ENCODE measurements around the gene IL24. TPM values are rescaled to one million over a fixed set of nuclear protein-coding genes. Genes with fewer than 3 reads are reported as not detected.
A peak's percentile ranks its signal among the peaks of the same experiment; 100 is the strongest.
"Not testable (repeated sequence)": the region's sequence is repeated elsewhere in the genome, so short reads cannot be mapped to it uniquely, and the experiment has no call there.

Gene IL24, protein sequence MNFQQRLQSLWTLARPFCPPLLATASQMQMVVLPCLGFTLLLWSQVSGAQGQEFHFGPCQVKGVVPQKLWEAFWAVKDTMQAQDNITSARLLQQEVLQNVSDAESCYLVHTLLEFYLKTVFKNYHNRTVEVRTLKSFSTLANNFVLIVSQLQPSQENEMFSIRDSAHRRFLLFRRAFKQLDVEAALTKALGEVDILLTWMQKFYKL
- total RNA-seq, result not detected

GRCh38 chr1:206897175-206897574, at the start of gene IL24:
Gene IL24, plus strand, starts transcription at chr1:206897443. Its CDS starts 390 bp downstream, at chr1:206897833.
- H3K4me1 Mint-ChIP-seq, result peaks cover 25% of the 10 kb centered on the region
- ChIA-PET CTCF (interaction anchor here (1.0 to 2.4 kb wide), 8 partner anchors 9 to 234 kb away, joined by 3 to 13 read pairs (median 4); no protein-coding TSS in a partner anchor), POLR2A (no interaction called here)
- H3K27me3 Mint-ChIP-seq, result no peaks in the 10 kb centered on the region
- H3K9me3 Mint-ChIP-seq, result no peaks in the 10 kb centered on the region
- peaks cover 8% of the 10 kb centered on the region for H3K36me3 Mint-ChIP-seq (ENCODE audit: low read depth)
- no peak for DNase-seq
- peak within 1 kb of the TSS; percentile 16 for H3K27ac Mint-ChIP-seq
- no peak within 1 kb of the TSS for H3K4me3 Mint-ChIP-seq

DNA sequence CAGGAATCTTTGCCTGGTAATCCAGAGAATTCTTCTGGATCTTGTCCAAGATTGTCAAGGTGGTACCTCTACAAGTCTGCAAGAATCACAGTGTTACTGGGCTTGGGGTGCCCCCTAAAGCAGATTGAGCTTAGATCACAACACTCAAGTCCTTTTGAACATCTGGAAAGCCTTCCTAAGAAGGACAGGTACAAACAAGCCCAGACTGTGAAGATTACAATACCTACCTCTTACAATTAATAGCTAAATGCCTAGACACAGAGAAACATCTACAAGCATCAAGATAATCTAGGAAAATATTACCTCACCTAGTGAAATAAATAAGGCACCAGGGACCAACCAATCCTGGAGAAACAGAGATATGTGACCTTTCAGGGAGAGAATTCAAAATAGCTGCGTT, 49.3 kb upstream of the IL24 start:
- CTCF ChIA-PET, result interaction anchor here (0.9 to 1.8 kb wide), 6 partner anchors 9 to 64 kb away, joined by 3 to 9 read pairs (median 4); partner anchors contain the start of gene IL20
- Mint-ChIP-seq H3K9me3 (peaks cover 5% of the 10 kb centered on the region), H3K4me1 (no peaks in the 10 kb centered on the region), H3K4me3 (no peak overlapping the region), H3K27ac (no peak overlapping the region), H3K36me3 (ENCODE audit: low read depth) (peaks cover 5% of the 10 kb centered on the region), H3K27me3 (peaks cover 40% of the 10 kb centered on the region)
- POLR2A ChIA-PET, result interaction anchor here (0.6 kb wide), 1 partner anchor 31 kb away, joined by 3 read pairs; no protein-coding TSS in a partner anchor
- DNase-seq, result no peak

- H3K4me1 Mint-ChIP-seq, result no peaks in the 10 kb centered on the region
- H3K9me3 Mint-ChIP-seq, result peaks cover 12% of the 10 kb centered on the region
- no peak overlapping the region for H3K4me3 Mint-ChIP-seq
- peaks cover 44% of the 10 kb centered on the region for H3K27me3 Mint-ChIP-seq
- H3K36me3 Mint-ChIP-seq (ENCODE audit: low read depth), result peaks cover 5% of the 10 kb centered on the region
- ChIA-PET CTCF (no interaction called here), POLR2A (interaction anchor here (0.6 kb wide), 1 partner anchor 58 kb away, joined by 6 read pairs; no protein-coding TSS in a partner anchor)
- H3K27ac Mint-ChIP-seq, result no peak overlapping the region
- no peak for DNase-seq
These were observed 46.8 kb upstream of the IL24 start for GRCh38 chr1:206850401-206850800.

- POLR2A ChIA-PET, result no interaction called here
- CTCF ChIA-PET, result no interaction called here
- Mint-ChIP-seq H3K27me3 (peaks cover 44% of the 10 kb centered on the region), H3K4me3 (no peak overlapping the region), H3K36me3 (ENCODE audit: low read depth) (peaks cover 5% of the 10 kb centered on the region), H3K27ac (no peak overlapping the region), H3K4me1 (peaks cover 2% of the 10 kb centered on the region), H3K9me3 (peaks cover 12% of the 10 kb centered on the region)
- DNase-seq, result no peak
These were observed 45.8 kb upstream of the IL24 start for GRCh38 chr1:206851341-206852010.

- H3K27ac Mint-ChIP-seq; H3K4me3 Mint-ChIP-seq; DNase-seq; H3K36me3 Mint-ChIP-seq (ENCODE audit: low read depth); POLR2A ChIA-PET; H3K4me1 Mint-ChIP-seq: not testable (repeated sequence)
- H3K9me3 Mint-ChIP-seq, result peaks cover 12% of the 10 kb centered on the region
- CTCF ChIA-PET, result interaction anchor here (1.3 to 1.5 kb wide), 2 partner anchors 12 to 64 kb away, joined by 3 read pairs; no protein-coding TSS in a partner anchor
- peaks cover 44% of the 10 kb centered on the region for H3K27me3 Mint-ChIP-seq
These were observed 44.6 kb upstream of the IL24 start for GRCh38 chr1:206852662-206853061.

GRCh38 chr1:206853696-206854095, 43.5 kb upstream of the IL24 start:
- H3K36me3 Mint-ChIP-seq (ENCODE audit: low read depth); H3K4me3 Mint-ChIP-seq; POLR2A ChIA-PET; H3K4me1 Mint-ChIP-seq; H3K27ac Mint-ChIP-seq; DNase-seq: not testable (repeated sequence)
- H3K27me3 Mint-ChIP-seq, result peaks cover 41% of the 10 kb centered on the region
- peaks cover 12% of the 10 kb centered on the region for H3K9me3 Mint-ChIP-seq
- CTCF ChIA-PET, result interaction anchor here (1.3 to 1.5 kb wide), 3 partner anchors 13 to 69 kb away, joined by 3 read pairs; no protein-coding TSS in a partner anchor

DNA sequence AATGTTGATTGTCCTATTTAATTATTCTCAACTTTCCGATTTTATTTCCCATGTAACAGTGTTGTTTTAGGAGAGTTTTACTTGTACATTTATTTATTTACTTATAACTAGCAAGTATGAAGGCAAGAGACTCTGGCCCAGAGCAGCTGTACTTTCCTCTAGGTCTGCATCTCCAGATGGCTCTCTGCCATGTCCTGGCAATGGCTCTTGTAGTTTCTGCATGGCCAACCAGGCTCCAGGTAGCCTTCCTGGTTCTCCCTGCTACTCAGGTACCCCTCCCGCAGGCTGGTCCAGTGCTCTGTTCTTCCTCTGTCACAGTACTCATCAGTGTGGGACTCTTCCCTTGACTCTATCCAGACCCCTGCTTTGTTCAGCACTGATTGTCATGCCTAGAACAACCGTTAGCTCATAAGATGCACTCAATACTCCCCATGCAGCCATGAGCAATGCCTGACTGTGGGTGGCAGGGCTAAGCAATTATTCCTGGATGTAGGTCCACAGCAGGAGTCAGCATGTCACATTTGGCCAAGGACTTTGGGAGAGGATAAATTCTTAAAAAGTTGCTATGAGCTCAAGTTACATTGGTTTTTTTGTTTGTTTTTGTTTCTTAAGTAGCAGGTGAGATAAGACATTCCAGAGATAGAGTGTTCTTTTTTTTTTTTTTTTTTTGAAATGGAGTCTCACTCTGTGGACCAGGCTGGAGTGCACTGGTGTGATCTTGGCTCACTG, 42.7 kb upstream of the IL24 start:
- Mint-ChIP-seq H3K36me3 (ENCODE audit: low read depth) (peaks cover 8% of the 10 kb centered on the region), H3K27ac (no peak overlapping the region), H3K4me3 (no peak overlapping the region), H3K27me3 (peaks cover 35% of the 10 kb centered on the region), H3K4me1 (peaks cover 13% of the 10 kb centered on the region), H3K9me3 (peaks cover 15% of the 10 kb centered on the region)
- ChIA-PET POLR2A (no interaction called here), CTCF (interaction anchor here (0.6 to 1.6 kb wide), 6 partner anchors 11 to 69 kb away, joined by 3 to 4 read pairs (median 3); no protein-coding TSS in a partner anchor)
- DNase-seq, result no peak

DNA sequence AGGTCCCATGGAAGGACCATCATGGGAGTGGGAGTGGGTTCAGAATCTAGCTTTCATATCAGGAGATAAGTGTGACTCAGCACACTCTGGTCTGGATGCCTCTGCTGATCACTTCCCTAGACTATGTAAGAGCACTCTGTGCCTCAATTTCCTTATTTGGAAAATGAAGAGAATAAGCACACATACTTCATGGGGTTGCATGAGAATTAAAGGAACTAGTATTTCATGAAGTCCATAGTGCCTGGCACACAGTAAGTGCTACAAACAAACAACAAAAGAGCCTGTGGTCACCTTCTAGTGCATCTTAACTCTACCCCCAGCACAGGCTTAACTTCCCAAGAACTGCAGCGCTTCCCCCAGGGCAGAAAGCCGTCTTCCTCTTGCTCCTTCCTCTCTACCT, 41.4 kb upstream of the IL24 start:
- no peak overlapping the region for H3K27ac Mint-ChIP-seq
- peaks cover 15% of the 10 kb centered on the region for H3K9me3 Mint-ChIP-seq
- H3K36me3 Mint-ChIP-seq (ENCODE audit: low read depth), result peaks cover 6% of the 10 kb centered on the region
- peaks cover 15% of the 10 kb centered on the region for H3K4me1 Mint-ChIP-seq
- no peak for DNase-seq
- H3K27me3 Mint-ChIP-seq, result peaks cover 23% of the 10 kb centered on the region
- ChIA-PET POLR2A (no interaction called here), CTCF (interaction anchor here (0.9 to 1.8 kb wide), 7 partner anchors 9 to 61 kb away, joined by 3 to 5 read pairs (median 3); no protein-coding TSS in a partner anchor)
- H3K4me3 Mint-ChIP-seq, result no peak overlapping the region

- ChIA-PET CTCF (interaction anchor here (0.9 to 1.8 kb wide), 7 partner anchors 10 to 60 kb away, joined by 3 to 5 read pairs (median 3); no protein-coding TSS in a partner anchor), POLR2A (no interaction called here)
- peaks cover 15% of the 10 kb centered on the region for H3K9me3 Mint-ChIP-seq
- no peak for DNase-seq
- H3K4me3 Mint-ChIP-seq, result no peak overlapping the region
- H3K36me3 Mint-ChIP-seq (ENCODE audit: low read depth), result peaks cover 6% of the 10 kb centered on the region
- no peak overlapping the region for H3K27ac Mint-ChIP-seq
- peaks cover 21% of the 10 kb centered on the region for H3K27me3 Mint-ChIP-seq
- peaks cover 15% of the 10 kb centered on the region for H3K4me1 Mint-ChIP-seq
These were observed 40.4 kb upstream of the IL24 start for GRCh38 chr1:206856674-206857464.

- peaks cover 15% of the 10 kb centered on the region for H3K4me1 Mint-ChIP-seq
- peaks cover 5% of the 10 kb centered on the region for H3K9me3 Mint-ChIP-seq
- no peak for DNase-seq
- no peak overlapping the region for H3K4me3 Mint-ChIP-seq
- peaks cover 16% of the 10 kb centered on the region for H3K27me3 Mint-ChIP-seq
- CTCF ChIA-PET, result interaction anchor here (1.0 to 1.7 kb wide), 6 partner anchors 9 to 124 kb away, joined by 3 to 6 read pairs (median 3); no protein-coding TSS in a partner anchor
- POLR2A ChIA-PET, result no interaction called here
- peak overlapping the region; percentile 73 for H3K27ac Mint-ChIP-seq
- peaks cover 3% of the 10 kb centered on the region for H3K36me3 Mint-ChIP-seq (ENCODE audit: low read depth)
These were observed 38.1 kb upstream of the IL24 start for GRCh38 chr1:206859082-206859521.

DNA sequence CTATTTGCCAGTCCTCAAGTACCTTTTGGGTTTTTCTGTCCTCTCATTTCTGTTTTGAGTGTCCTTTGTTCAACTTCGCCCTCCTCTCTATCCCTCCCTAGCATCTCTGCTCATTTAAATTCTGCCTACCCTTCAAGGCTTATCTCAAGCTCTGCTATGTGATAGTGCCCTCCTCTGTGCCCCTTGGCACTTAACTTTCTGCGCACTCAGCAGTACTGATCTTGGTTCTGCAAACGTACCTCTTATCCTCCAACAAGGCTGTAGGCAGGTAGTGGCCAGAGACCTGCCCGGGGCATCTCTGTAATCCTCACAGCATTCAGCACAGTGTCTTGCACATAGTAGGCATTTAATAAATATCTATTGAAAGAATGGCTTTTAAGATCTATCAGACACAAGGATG, 37.1 kb upstream of the IL24 start:
- H3K9me3 Mint-ChIP-seq, result peaks cover 2% of the 10 kb centered on the region
- H3K36me3 Mint-ChIP-seq (ENCODE audit: low read depth), result peaks cover 3% of the 10 kb centered on the region
- peaks cover 16% of the 10 kb centered on the region for H3K27me3 Mint-ChIP-seq
- no peak for DNase-seq
- ChIA-PET CTCF (interaction anchor here (1.2 to 1.7 kb wide), 4 partner anchors 8 to 52 kb away, joined by 3 to 6 read pairs (median 3); no protein-coding TSS in a partner anchor), POLR2A (no interaction called here)
- H3K4me3 Mint-ChIP-seq, result no peak overlapping the region
- peaks cover 18% of the 10 kb centered on the region for H3K4me1 Mint-ChIP-seq
- no peak overlapping the region for H3K27ac Mint-ChIP-seq

GRCh38 chr1:206863266-206863665, 34.0 kb upstream of the IL24 start:
- Mint-ChIP-seq H3K9me3 (peaks cover 2% of the 10 kb centered on the region), H3K36me3 (ENCODE audit: low read depth) (peaks cover 3% of the 10 kb centered on the region), H3K4me3 (no peak overlapping the region), H3K27me3 (peaks cover 33% of the 10 kb centered on the region), H3K27ac (no peak overlapping the region), H3K4me1 (peaks cover 12% of the 10 kb centered on the region)
- ChIA-PET CTCF (interaction anchor here (0.5 to 1.5 kb wide), 3 partner anchors 13 to 50 kb away, joined by 3 to 4 read pairs (median 4); no protein-coding TSS in a partner anchor), POLR2A (no interaction called here)
- no peak for DNase-seq

Data from activated CD4-positive, alpha-beta T cell treated with anti-CD3 and anti-CD28 coated beads, Interleukin-2, amount 10 ng/mL, durations not matched to agents 7 days and 5 days (primary cell).